Liver (tissue), 9 donors: ENCODE data around the gene TGIF2. TPM values are rescaled to one million over a fixed set of nuclear protein-coding genes. Genes with fewer than 3 reads are reported as not detected.

Experiments used
- DNase-seq: peaks from one replicate; pipeline ENCODE4 v3.0.0-alpha.2; 2017; ENCODE audit warnings: low spot score
- H3K27ac ChIP-seq, 2 donors: one replicate each; pipeline ENCODE4 v1.7.0; 2013; ENCODE audit warnings: inconsistent platforms in 2 of 2, low read length in 2 of 2, control low read depth in 1 of 2, low read depth in 1 of 2, mild to moderate bottlenecking in 1 of 2
- H3K27me3 ChIP-seq, 4 donors: one replicate each; pipeline versions ENCODE4 v1.6.1 to v1.7.0; 2013; ENCODE audit warnings: low read length in 3 of 4, inconsistent platforms in 1 of 4, mild to moderate bottlenecking in 1 of 4, moderate library complexity in 1 of 4; ENCODE audit not compliant: control insufficient read depth in 4 of 4, insufficient read depth in 4 of 4
- H3K36me3 ChIP-seq, 4 donors: one replicate each; pipeline versions ENCODE4 v1.6.1 to v1.7.0; 2013; ENCODE audit warnings: low read length in 3 of 4, mild to moderate bottlenecking in 3 of 4, low read depth in 1 of 4, moderate library complexity in 1 of 4; ENCODE audit not compliant: control insufficient read depth in 4 of 4, insufficient read depth in 3 of 4
- H3K4me1 ChIP-seq, 4 donors: one replicate each; pipeline versions ENCODE4 v1.6.1 to v1.7.0; 2013; ENCODE audit warnings: low read length in 3 of 4, mild to moderate bottlenecking in 3 of 4, moderate library complexity in 1 of 4; ENCODE audit not compliant: control insufficient read depth in 4 of 4, insufficient read depth in 4 of 4
- H3K4me3 ChIP-seq, 3 donors: one replicate each; pipeline versions ENCODE4 v1.6.1 to v1.7.0; 2013; ENCODE audit warnings: low read length in 3 of 3, control low read depth in 1 of 3, low read depth in 1 of 3, mild to moderate bottlenecking in 1 of 3
- H3K9ac ChIP-seq, 2 donors: one replicate each; pipeline ENCODE4 v1.7.0; 2013; ENCODE audit warnings: low read length in 2 of 2, mild to moderate bottlenecking in 2 of 2, moderate library complexity in 2 of 2, control low read depth in 1 of 2, low read depth in 1 of 2
- H3K9me3 ChIP-seq, 4 donors: one replicate each; pipeline versions ENCODE4 v1.6.1 to v1.7.0; 2013; ENCODE audit warnings: low read length in 3 of 4; ENCODE audit not compliant: control insufficient read depth in 4 of 4
- CTCF ChIP-seq: fragments of 150-350 bp; IDR thresholded peaks from 2 replicates; pipeline ENCODE4 v1.5.1; 2017; ENCODE audit warnings: improper control_type of control experiment, low read depth, low read length; ENCODE audit not compliant: missing input control
- FOXA2 ChIP-seq: IDR thresholded peaks from 2 replicates; pipeline ENCODE4 v1.6.1; 2016; ENCODE audit warnings: antibody characterized with exemption
- GABPA ChIP-seq, 2 donors: IDR thresholded peaks in 1 of 2; conservative IDR thresholded peaks in 1 of 2; 2 replicates each; pipeline ENCODE4 v1.6.1; 2016; ENCODE audit warnings: antibody characterized with exemption in 2 of 2, mild to moderate bottlenecking in 1 of 2, moderate library complexity in 1 of 2
- HNF4A ChIP-seq, 2 donors: conservative IDR thresholded peaks; 2 replicates each; pipeline ENCODE4 v1.6.1; 2016; ENCODE audit warnings: antibody characterized with exemption in 2 of 2, mild to moderate bottlenecking in 2 of 2
- HNF4G ChIP-seq: IDR thresholded peaks from 2 replicates; pipeline ENCODE4 v1.6.1; 2016; ENCODE audit warnings: antibody characterized with exemption
- JUND ChIP-seq, 2 donors: IDR thresholded peaks; 2 replicates each; pipeline ENCODE4 v1.6.1; 2016; ENCODE audit warnings: antibody characterized with exemption in 2 of 2
- MAX ChIP-seq: IDR thresholded peaks from 2 replicates; pipeline ENCODE4 v1.6.1; 2016; ENCODE audit warnings: antibody characterized with exemption
- NR2F2 ChIP-seq: IDR thresholded peaks from 2 replicates; pipeline ENCODE4 v1.6.1; 2016; ENCODE audit warnings: antibody characterized with exemption
- RAD21 ChIP-seq, 2 donors: IDR thresholded peaks; 2 replicates each; pipeline ENCODE4 v1.6.1; 2016; ENCODE audit warnings: antibody characterized with exemption in 2 of 2, mild to moderate bottlenecking in 2 of 2
- SP1 ChIP-seq: IDR thresholded peaks from 2 replicates; pipeline ENCODE4 v1.6.1; 2018; ENCODE audit warnings: antibody characterized with exemption, mild to moderate bottlenecking
- TAF1 ChIP-seq: conservative IDR thresholded peaks from 2 replicates; pipeline ENCODE4 v1.6.1; 2016; ENCODE audit warnings: antibody characterized with exemption, mild to moderate bottlenecking
- YY1 ChIP-seq: IDR thresholded peaks from 2 replicates; pipeline ENCODE4 v1.6.1; 2016; ENCODE audit warnings: antibody characterized with exemption, mild to moderate bottlenecking
- ZBTB33 ChIP-seq: IDR thresholded peaks from 2 replicates; pipeline ENCODE4 v1.6.1; 2016; ENCODE audit warnings: antibody characterized with exemption
- WGBS: extraction: QIAGEN DNeasy Blood & Tissue Kit; methylation state at CpG from one replicate; pipeline ENCODE4 v1.1.7; 2013; 5-methylcytosine and 5-hydroxymethylcytosine counted together
- polyA plus RNA-seq, 2 donors: library from polyadenylated mRNA; stranded (reverse) in 1 of 2; unstranded in 1 of 2; fragments of 200-250 nt in 1 of 2; fragments of >200 nt in 1 of 2; fragmentation: Nextera tagmentation in 1 of 2; extraction: Ambion mirVana in 1 of 2; gene quantifications; one replicate each; pipeline versions ENCODE4 v1.2.1 to v1.2.3, GENCODE V29; 2013 to 2015
- total RNA-seq, 2 donors: library from RNA; depleted of rRNA; stranded (reverse); fragments of >200 nt; gene quantifications; one replicate each; pipeline ENCODE4 v1.2.3, GENCODE V29; 2014
- donor health status: healthy.
- donor health status: healthy.
- donor health status: healthy.
- donor health status: healthy.
- donor health status: healthy.

Gene TGIF2
- total and polyA plus RNA-seq, 4 donors = 3.7 to 7.9 (median 4.3) TPM

GRCh38 chr20:36624068-36624943, 50.9 kb downstream of the TGIF2 start:
- Histone ChIP-seq H3K36me3 (no peaks in the 10 kb centered on the region), H3K4me3 (no peak overlapping the region), H3K9ac (no peak overlapping the region), H3K9me3 (no peaks in the 10 kb centered on the region), H3K27me3 (no peaks in the 10 kb centered on the region), H3K27ac (no peak overlapping the region), H3K4me1 (peaks cover 0 to 4% (median 1%) of the 10 kb centered on the region in 4 donors)
- DNase-seq = no peak
- 44% methylated on average over 14 of the region's 14 CpGs for WGBS
- TF ChIP-seq SP1 = no peak
- no peak for TF ChIP-seq HNF4G
- TF ChIP-seq GABPA (IDR thresholded peaks at IDR 0.05 in 1 of 2, conservative IDR thresholded peaks at IDR 0.05 in 1 of 2) = no peak
- no peak for TF ChIP-seq JUND (IDR thresholded peaks at IDR 0.05)
- TF ChIP-seq MAX = no peak
- no peak for TF ChIP-seq TAF1
- TF ChIP-seq ZBTB33 = no peak
- TF ChIP-seq RAD21 (IDR thresholded peaks at IDR 0.05) = no peak
- TF ChIP-seq FOXA2 = no peak
- no peak for TF ChIP-seq NR2F2
- TF ChIP-seq CTCF = no peak
- TF ChIP-seq HNF4A (conservative IDR thresholded peaks at IDR 0.05) = no peak
- TF ChIP-seq YY1 = no peak

GRCh38 chr20:36624944-36625324, 51.5 kb downstream of the TGIF2 start:
- Histone ChIP-seq H3K36me3 (no peaks in the 10 kb centered on the region), H3K4me1 (peaks cover 0 to 4% (median 1%) of the 10 kb centered on the region in 4 donors), H3K27ac (no peak overlapping the region), H3K27me3 (no peaks in the 10 kb centered on the region), H3K9me3 (no peaks in the 10 kb centered on the region), H3K4me3 (no peak overlapping the region), H3K9ac (no peak overlapping the region)
- WGBS = 91% methylated on average over 2 of the region's 2 CpGs
- no peak for DNase-seq
- no peak for TF ChIP-seq HNF4G
- no peak for TF ChIP-seq MAX
- no peak for TF ChIP-seq FOXA2
- TF ChIP-seq RAD21 (IDR thresholded peaks at IDR 0.05) = no peak
